HG03520 (cell line): ENCODE data around the gene ITPRIP.

Experiments
- ATAC-seq: cut with Tn5 transposase; IDR thresholded peaks from one replicate; pipeline ENCODE4 v1.9.1; 2021; ENCODE audit warnings: mild to moderate bottlenecking, moderate library complexity; ENCODE audit not compliant: unreplicated experiment

The ITPRIP gene

DNA sequence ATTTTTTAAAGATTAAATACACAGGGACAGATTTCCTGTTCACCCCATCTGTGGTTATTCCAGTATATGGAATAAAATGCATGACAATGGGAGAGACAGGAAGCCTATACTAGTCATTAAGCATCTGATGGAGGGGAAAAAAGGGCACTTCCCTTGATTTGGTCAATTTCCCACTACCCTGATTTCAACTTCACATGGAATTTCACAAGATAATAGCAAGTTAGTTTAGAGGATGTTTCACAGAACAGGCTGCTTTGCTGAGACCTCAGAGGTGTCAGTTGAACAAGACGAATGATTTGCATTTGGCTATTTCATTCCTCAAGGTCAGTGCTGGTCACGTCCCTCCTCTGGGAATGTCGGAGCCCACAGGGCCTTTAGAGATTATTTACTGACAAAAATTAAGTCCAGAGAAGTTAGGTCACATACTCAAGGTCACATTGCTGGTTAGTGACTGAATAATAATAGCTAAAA is 4.7 kb upstream of the ITPRIP start:
- ATAC-seq: no peak

DNA sequence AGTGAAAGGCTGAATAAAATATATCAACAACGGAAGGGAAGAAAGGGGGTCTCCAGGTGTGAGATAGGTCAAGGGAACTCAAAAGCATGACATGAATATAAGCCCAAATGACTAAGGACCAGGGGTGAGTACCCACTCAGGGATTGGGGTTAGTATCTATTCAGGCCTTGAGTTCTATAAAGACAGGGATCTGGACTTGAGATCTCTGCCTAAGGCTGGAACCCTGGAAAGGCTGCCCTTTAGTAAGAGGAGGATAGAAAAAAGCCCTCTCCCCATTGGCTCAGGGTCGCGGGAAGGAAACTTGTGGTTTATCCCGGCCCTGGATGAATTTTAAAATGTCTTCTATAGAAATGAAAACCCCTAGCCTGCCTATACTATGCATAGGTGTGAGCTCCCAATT is 2.4 kb upstream of the ITPRIP start:
- ATAC-seq: no peak

DNA sequence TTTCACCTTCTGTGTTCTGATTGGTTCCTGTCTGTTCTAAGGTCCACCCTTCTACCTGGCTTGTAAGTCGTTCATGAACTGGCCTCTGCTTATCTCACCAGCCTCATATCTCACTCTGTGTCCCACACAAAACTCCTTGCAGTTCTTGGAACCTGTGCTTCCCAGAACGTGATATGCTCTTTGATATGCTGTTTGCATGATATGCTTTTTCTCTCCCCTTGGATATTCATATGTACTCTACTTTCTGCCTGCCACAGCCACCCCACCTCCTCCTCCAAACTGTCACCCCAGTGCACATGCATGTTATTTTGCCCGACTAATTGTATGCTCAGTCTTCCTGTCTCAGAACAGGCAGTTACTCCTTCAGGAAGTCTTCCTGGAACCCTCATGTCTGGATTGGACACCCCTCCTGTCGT is 1.9 kb upstream of the ITPRIP start:
- ATAC-seq: no peak

DNA sequence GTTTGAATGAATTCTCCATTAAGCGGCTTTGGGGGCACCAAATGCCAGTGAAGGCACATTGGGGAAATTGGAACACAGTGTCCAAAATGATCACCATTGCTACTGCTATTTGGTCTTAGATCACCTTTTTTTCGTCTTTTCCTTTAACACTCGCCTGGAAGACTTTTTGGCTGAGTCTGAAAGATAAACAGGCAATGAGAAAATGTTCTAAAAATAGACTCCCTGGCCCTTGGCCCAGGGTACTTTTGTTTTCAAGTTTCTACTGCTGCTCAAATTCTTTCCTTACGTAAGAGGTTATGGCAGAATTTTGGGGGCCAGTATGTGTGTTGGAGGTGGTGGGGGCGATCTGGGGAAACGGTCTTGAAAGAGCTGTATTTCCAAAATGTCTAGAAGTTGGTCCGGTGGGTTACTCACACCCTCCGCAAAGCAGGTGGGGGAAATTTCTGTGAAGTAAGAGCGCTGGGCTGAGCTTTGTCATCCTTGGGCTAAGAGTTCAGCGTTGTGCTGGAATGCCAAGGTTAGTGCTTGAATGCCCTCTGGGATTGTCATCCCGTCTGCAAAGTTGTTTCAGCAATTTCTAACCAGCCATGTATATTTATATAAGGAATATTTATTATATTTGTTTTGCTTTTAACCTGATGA is 1.3 kb upstream of the ITPRIP start:
- ATAC-seq: no peak

DNA sequence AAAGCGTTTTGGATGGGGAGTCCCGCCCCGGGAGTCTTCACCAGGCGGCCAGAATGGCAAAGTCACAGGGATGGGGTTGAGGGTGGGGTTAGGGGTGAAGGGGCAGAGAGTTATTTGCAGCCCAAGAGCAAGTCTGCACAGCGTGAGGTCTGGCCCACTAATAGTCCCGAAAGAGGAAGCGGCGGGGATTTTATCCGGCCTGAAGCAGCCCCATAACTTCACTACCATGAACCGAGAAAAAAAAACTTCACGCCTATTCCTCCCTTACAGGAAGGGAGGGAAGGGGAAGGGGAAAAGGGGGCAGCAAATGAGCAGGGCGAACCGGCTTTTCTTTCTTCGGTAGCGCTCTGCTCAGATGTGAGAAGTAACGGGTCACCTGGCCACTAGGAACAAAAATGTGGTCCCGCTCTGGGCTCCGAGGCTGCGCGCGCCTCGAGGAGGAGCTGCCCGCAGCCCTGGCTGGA is 712 bp downstream of the ITPRIP start:
- peak; percentile 30 for ATAC-seq

DNA sequence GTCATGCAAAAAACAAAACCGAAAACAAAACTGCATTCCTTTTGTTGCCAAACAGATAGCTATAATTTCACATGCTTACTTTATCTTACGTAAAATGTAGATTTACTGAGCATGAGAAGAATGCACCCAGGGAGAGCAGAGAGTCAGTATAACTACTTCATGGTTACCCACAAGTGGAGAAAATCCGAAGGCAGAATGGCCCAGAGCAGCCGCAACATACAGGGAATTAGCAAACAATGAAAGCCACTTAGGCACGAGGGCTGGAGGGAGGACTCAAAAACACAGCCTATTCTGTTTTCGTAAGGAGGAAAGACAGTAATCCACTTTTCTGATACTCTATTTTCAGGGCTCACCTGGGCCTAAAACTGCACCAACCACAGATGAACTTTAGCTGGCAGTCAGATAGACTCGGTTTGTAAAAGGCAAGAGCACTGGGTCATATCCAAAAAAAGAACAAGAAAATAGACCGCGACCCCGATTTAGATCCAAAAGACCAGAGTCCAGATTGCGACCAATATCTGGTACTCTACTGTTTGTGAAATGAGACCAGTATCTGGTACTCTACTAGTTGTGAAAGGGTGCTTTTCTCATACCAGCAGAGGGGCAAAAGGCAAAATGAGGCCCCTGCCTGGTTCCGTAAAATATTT is 1.3 kb downstream of the ITPRIP start:
- no peak for ATAC-seq

DNA sequence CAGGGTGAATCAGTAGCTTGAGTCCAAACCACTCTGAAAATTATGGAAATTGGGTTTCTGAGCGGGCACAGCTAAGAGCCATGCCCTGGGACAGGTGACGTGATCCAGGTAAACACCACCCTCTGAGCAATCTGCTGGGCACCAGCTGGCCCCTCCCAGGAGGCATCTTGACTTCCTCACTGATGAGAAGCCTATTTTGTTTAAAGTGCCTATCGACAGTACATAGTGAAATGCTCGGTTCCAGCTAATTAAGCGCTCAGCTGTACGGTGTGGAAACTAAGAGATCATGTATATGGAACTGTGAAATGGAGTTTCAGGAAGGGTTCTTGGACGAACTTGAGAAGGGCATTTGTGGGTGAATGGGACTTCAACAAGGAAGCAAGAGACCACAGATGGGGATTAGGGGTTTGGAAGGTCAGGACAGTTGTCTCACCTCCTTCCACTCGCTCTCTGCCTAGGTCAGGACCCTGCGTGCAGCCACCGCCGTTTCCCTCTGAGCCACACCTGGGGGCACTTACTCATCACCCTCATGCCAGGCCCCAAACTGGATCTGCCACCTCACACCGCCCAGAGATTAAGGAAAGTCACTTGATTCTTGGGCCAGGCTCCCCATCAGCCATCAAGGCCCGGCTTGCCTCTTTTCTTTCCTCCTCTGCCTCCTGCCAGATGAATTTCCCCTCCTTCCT is 3.2 kb downstream of the ITPRIP start:
- no peak for ATAC-seq

DNA sequence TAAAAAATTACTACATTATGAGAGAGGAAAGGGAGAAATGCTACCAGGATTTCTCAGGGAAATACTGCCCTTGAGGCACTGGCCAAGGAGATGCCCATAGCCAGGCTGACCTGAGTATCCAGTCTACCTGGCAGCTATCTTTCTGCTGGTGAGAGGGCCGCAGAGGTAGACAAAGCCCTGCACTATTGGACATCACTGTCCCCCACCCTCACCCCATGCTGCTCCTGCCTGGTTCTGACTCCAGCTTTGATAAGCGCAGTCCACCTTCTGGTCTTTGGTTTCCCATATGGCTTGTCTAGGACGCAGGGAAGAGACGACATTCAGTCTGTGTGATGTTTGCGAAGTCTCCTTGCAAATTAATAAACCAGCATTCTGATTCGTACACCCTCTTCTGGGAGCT is 3.7 kb downstream of the ITPRIP start:
- no peak for ATAC-seq

DNA sequence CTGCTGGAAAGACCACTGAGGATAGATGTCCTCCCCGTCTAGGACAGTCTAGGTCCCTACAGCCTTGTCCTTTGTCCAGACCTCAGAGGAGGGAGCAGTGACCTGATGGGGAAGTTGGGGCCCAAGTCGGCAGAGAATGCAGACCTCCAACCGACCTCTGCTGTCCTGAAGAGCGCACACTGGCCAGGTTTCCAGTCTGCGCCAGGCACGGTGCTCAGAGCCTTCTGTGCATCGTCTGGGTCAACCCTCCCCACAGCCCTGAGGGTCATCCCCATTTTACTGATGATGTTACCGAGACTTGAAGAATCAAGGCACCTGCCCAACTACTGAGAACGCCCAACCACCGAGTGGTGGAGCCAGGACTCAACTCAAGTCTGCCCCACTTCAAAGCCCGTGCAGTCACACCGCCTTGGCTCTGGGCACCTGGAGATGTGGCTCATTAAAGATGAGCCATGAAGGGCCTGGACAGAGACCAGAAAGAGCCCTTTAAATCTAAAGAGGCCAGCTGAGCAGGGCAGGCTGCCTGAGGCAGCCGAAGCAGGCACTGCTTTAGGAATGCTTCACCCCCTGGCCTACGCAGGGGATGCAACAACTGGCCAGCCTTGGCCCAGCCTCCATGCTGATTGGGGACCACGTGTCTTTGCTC is 4.4 kb downstream of the ITPRIP start:
- no peak for ATAC-seq

DNA sequence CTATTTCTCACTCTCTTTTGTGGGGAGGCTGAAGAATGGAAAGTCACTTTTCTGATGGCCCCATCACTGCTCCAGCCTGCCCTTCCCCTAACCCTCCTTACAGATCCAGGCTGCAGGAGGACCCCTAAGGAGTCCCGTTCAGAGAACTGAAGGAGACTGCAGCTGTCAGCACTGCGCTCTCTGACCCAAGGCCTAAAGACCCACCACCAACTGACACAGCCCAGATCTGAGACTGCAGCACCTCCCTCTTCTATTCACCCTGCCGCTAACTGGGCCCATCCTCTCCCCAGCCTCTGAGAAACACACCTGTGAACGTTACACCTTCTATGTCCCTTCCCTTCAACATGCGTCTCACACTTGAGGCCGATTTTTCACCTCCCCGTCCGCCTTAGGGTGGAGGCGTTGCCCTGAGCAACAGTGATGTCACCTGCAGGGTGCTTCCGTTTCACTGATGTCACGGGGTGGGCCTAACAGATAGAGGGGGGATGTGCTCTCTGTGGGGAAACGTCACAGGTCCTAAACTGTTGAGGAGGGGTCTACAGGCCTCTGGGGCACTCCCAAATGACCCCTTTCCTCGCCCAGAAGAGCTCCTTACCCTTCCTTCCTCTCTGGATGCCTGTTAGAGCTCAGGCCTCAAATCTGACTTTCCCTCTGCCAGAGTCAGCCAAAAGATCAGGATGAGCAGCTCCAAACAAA is 5.1 kb downstream of the ITPRIP start:
- ATAC-seq: no peak

DNA sequence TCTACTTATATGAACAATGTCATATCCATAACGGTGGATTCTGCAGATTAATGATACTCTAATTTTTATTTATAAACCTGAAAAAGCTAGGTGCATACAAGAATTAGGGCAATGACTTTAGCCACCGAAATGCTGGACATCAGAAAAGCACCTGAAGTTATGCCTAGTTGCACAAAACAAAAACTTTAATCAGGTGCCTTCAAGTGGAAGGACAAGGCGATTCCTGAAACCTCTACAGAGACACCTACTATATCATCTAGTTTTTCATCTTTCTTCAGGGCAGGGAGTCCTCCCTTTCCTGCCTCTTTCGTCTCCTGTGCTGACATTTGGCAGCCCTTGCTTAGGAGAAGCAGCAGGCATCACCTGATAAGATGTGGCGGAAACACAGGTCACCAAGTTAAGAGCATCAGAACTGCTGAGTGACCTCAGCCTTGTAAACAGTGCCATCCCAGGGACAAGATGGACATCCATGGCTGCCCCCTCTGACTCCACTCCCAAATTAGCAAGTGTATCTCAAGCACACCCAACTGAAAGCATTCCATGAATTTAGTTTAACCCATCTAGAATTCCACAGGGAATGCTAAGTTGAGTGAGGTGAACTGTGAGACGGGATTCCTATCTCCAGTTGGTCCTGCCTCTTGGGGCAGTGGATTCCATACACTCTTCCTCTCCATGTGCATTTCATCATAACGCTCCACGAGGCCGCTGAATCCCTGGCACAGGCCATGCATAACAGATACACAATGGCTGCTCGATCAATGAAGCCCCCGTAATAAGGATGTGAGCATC is 5.8 kb downstream of the ITPRIP start:
- no peak for ATAC-seq

DNA sequence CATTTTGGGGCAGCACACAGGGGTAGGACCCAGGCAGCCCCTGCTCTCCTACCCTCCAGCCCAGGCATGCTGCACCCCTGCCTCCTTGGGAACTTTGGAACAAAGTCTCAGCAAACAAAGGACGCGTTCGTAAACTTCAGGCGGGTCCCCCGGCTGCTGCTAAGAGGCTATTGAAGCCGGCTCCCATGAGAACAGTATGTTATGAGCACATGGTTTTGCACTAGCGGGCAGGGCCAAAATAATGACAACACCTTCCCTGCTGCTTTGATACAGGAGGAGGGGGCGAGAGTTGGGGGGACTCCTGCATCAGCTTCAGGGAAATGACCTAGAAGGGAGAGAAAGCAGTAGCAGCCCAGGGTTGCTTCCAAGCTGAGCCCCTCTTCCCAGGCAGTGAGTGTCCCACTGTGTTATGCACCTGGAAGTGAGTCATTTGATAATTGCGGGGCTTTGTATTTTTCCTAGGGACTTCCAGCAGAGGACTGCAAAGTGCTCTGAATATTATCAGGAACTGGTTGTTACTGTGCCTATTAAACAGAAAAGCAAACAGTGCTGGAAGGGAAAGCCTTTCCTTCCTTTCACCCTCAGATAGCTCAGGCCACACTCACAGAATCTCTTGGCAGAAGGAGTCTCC is 6.9 kb downstream of the ITPRIP start:
- ATAC-seq: no peak

DNA sequence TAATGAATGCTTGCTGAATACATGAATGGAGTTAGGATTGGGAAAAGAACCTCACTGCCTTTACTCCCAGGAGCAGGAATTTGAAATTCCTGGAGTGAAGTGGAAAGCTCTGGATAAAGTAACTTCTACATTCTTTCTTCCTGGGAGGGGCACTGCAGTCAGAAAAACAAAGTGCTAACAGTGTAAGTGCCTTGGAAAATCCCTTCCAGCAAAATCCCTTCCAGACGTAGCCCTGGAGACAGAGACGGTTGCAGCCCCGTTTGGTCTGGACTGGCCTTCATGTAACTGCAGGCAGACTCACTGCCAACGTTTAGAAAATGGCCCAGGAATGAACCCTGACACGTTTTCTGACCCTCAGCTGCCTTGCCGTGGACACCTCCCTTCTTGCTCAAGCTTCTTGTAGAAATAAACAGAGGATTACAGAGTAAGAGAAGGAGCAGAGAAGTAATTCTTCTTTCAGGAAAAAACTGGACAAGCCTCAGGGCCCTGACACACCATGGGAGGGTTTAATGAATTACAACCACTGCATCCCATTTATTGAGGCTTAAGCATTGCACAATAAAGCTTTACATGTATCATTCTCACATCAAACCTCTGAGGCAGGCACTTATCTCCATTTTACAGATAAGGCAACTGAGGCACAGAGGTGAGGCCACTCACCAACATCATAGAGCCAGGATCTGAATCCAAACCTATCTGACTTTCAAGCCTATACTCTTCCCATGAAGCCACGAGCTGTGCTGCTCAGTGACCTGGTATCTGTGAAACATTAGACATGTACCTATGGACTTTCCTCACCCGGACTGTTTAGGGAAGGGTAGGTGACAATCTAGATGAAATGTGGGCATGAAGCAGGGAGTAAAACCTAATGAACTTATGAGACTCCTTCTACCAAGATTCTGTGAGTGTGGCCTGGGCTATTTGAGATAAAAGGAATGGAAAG is 7.8 kb downstream of the ITPRIP start:
- no peak for ATAC-seq

DNA sequence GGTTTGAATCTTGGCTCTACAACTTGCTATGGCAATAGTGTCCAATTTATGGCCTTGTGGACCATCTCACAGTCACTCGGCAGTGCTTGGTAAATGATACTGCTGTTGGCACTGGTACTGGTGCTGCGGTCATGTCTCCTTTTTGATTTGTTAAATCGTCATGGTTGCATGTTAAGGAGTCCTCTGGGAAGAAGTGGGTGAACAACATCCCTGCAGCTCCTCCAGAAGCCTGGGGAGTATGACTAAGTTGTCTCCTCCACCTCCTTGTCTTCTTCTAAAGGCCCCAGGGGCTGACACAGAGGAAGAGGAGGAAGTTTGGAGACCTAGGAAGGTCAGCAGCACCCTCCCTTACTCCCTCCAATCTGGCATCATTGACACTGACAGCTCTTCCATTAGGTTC is 8.5 kb downstream of the ITPRIP start:
- no peak for ATAC-seq

DNA sequence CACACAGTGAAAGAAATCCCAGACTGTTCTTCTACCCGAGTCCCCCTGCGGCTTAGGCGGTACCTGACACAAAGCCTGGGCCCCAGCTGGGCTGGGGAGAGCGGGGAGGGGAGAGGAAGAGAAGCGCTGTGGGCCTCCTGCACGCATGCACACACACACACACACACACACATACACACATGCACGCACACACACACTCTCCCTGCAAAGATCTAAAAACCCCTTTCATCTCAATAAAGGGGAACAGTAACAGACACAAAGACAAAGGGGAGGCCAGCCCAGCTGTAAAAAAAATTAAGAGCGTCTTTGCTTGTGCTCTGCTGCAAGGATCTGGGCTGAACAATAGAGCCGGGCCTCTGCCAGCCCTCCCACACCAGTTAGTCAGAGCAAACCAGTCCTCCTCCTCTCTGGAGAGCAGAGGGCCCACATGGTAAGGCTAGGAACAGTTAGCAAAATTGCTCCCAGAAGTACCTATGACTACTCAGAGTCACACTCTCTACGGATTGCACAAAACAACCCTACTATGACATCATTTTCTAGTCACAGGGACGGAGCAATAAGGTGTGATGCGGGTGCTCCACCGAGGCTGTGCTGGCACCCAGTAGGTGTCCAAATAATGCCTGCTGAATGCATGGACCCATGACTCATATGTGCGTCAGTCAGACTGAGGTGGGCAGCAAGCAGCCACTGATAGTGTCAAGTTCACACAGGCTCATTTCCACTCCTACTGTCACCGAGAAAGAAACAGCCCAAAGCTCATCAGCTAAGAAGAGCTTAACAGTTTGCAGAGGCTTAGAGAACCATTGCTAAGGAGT is 9.2 kb downstream of the ITPRIP start:
- peak; percentile 51 for ATAC-seq

DNA sequence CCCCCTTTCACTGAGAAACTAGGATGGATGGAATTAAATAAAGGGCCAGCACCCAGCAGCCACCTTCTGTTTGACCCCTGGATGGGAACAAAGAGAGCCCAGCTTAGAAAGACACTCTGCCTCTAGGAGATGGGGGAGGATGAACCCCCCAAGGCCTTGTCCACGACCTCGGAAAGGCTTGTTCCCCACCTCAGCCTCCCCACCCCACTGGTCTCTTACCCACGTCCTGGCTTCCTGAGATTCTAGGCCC is 9.7 kb downstream of the ITPRIP start:
- ATAC-seq: peak; percentile 2

DNA sequence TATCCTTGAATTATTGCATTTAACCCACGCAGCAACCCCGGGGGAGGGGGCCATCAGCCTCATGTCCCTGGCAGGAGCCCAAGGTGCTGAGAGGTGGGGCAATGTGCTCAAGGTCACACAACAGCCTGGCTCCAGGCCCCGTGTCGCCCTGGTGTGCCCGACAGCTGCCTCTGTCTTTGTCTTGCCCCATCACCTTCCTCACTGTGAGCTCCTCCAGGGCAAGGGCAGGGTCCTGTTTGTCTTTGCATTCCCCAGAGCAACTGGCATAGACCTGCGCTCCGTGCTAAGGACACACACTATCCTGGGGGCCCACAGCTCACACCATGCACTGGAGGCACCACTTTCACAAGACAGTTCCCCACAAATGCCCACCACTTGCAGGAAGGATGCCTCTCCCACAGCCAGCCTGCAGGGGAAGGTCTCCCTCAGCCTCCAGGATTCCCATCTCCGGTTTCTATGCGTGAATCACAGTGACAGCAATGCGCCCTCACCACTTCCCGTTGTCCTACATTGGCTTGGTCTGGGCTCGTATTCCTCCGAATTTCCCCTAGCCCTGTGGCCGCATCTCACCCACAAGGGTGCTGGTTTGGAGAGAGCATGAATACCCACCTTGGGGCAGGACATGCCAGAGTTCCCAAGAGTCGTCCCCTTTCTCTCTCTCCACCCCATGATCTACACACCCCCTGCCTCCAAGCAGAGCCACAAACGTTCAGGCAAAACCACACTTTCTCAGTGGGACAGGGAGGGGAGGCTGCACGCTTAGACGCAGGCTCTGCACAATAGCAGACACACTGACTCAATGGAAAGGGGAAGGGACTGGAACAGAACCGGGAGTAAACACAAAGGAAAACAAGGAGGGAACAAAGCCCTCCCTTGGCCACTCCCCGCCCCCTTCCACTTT is 10.3 kb downstream of the ITPRIP start:
- ATAC-seq: no peak
